GM20000 (cell line): ENCODE results near the gene CAPN1.

Source experiments
- DNase-seq: peaks from one replicate; pipeline ENCODE4 v3.0.0; 2012; ENCODE audit warnings: low spot score
- TF ChIP-seq, protein P1 (sequence below): IDR thresholded peaks from 2 replicates; pipeline ENCODE4 v1.5.1; 2012; ENCODE audit warnings: mild to moderate bottlenecking, control low read depth; ENCODE audit errors: extremely low read depth, missing control alignments

Gene CAPN1

DNA sequence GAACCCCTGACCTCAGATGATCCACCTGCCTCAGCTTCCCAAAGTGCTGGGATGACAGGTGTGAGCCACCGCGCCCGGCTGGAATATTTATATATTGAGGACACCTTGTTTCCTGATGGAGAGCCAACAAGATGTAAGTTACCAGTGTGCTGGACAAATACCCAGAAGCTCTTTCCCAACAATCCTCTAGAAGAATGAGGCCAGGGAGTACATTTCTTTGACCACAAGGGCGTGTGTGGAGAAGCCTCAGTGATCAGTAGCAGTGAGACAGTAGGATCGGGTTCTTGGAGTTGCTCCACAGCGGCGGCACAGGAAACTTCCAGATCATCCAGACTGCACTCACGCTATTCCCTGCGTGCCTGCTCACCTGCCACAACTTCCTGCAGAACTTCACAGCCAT is 69.7 kb downstream of the CAPN1 start:
- DNase-seq, result no peak
- TF ChIP-seq, protein P1, sequence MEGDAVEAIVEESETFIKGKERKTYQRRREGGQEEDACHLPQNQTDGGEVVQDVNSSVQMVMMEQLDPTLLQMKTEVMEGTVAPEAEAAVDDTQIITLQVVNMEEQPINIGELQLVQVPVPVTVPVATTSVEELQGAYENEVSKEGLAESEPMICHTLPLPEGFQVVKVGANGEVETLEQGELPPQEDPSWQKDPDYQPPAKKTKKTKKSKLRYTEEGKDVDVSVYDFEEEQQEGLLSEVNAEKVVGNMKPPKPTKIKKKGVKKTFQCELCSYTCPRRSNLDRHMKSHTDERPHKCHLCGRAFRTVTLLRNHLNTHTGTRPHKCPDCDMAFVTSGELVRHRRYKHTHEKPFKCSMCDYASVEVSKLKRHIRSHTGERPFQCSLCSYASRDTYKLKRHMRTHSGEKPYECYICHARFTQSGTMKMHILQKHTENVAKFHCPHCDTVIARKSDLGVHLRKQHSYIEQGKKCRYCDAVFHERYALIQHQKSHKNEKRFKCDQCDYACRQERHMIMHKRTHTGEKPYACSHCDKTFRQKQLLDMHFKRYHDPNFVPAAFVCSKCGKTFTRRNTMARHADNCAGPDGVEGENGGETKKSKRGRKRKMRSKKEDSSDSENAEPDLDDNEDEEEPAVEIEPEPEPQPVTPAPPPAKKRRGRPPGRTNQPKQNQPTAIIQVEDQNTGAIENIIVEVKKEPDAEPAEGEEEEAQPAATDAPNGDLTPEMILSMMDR, result no peak

DNA sequence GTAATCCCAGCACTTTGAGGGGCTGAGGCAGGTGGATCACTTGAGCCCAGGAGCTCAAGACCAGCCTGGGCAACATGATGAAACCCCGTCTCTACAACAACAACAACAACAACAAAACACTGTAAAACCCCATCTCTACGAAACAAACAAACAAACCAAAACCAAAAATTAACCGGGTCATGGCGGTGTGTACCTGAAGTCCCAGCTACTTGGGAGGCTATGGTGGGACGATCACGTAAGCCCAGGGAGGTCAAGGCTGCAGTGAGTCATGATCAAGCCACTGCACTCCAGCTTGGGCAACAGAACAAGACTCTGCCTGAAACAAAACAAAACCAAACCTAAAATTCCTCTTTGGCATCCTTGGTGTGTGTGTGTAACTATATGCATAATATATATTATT is 73.0 kb downstream of the CAPN1 start:
- TF ChIP-seq, protein P1, result no peak
- no peak for DNase-seq

DNA sequence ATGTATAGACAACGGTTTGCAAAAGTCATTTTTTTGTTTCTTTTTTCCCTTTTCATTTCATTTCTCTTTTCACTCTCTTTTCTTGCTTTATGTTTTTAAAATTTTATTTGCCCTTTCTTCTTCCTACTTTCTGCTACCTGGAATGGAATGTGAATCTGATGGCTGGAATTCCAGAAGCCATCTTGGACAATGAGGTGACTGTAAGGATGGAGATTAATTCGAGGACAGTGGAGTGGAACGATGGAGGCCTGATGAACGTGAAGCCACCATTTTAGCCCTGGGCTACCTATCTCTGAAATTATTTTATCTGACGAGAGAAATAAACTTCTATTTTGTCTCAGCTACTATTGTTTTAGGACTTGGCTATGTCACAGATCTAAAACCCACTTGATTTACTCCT is 77.3 kb downstream of the CAPN1 start:
- no peak for DNase-seq
- TF ChIP-seq, protein P1, result no peak

DNA sequence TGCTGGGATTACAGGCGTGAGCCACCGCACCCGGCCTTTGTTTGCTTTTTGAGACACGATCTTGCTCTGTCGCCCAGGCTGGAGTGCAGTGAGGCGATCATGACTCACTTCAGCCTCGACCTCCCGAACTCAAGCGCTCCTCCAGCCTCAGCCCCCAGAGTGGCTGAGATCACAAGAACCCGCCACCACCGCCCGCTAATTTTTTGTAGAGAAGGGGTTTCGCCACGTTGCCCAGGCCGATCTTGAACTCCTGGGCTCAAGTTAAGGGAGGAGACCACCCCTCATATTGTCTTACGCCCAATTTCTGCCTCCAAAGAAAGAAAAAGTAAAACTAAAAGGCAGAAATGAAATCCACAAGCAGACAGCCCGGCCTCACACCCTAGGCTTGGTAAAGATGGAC is 78.6 kb downstream of the CAPN1 start:
- TF ChIP-seq, protein P1, result no peak
- DNase-seq, result no peak

DNA sequence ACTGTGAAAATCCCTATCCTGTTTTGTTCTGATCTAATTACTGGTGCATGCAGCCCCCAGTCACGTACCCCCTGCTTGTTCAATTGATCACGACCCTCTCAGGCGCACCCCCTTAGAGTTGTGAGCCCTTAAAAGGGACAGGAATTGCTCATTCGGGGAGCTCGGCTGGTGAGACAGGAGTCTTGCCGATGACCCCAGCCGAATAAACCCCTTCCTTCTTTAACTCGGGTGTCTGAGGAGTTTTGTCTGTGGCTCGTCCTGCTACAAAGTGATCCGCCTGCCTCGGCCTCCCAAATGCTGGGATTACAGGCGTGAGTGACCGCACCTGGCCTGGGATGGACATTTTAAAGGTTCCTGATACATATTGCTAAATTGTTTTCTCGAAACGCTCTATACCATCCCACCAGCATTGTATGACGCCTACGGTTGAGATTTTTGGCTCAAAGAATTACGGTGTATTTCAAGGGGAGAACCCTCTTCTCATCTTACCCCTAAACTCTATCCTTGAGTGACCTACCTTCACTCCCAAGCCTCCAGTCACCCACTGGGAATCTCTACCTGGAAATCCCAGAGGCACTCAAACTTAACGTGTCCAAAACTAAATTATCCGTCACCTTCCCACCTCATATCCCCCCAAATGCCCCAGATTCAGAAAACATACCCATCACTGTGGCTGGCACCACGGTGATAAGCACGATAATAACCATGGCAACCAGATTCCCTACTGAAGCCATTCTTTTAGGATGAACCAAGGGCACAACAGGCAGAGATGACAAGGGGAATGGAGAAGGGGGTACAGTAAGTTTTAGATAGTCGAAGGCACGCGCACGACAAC is 79.2 kb downstream of the CAPN1 start:
- TF ChIP-seq, protein P1, result no peak
- DNase-seq, result no peak
